ENCODE data around the gene DIP2C.
"Not testable (repeated sequence)": the region's sequence is repeated elsewhere in the genome, so short reads cannot be mapped to it uniquely, and the experiment has no call there.

Gene DIP2C

DNA sequence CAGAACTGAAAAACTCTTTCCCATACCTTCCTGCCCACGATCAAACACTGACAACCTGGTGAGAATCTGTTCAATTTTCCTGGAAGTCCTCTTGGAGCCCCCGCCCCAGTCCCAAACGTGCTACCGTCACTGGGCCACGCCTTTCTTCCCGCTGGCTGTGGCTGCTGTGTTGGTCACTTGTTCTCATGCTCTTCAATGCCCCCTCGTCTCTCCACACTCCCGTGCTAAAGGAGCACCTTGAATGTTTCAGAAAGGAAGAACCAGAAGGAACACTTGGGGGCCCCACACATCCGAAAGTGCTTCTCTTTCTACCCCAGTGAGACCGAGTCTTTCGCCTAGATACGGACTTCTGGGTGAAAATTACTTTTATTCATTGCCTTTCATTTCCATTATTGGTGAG lies 215.1 kb downstream of the DIP2C start:
- no peak for DNase-seq

DNA sequence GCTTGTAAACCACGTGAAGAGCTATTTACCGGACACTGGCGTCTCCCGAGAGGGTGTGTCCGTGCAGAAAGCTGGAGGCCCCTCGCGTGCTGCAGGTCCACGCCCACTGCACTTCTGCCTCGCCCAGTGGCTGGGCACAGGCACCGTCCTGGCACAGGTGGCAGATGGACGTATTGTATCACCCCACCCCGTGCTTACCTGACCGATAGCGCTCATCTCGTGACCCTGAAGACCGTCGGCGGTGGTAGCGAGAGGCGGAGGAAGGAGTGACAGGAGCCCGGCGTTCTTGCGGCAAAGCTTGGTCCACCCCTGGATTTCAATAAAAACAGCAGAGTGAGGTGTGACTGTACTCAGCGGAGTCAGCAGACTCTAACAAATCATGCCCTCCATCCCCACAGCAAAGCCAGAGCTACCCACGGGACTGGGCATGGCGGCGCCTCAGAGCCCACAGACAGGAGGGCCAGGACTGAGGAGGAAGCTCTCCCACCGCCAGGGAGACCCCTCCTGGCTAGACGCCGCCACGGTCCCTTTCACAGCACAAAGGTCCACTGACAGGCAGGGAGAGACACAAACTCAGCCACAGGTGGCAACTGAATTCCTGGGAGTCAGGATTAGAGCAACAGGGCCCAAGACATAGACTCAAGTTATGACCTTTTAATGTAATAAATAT lies 217.1 kb downstream of the DIP2C start:
- no peak for DNase-seq

DNA sequence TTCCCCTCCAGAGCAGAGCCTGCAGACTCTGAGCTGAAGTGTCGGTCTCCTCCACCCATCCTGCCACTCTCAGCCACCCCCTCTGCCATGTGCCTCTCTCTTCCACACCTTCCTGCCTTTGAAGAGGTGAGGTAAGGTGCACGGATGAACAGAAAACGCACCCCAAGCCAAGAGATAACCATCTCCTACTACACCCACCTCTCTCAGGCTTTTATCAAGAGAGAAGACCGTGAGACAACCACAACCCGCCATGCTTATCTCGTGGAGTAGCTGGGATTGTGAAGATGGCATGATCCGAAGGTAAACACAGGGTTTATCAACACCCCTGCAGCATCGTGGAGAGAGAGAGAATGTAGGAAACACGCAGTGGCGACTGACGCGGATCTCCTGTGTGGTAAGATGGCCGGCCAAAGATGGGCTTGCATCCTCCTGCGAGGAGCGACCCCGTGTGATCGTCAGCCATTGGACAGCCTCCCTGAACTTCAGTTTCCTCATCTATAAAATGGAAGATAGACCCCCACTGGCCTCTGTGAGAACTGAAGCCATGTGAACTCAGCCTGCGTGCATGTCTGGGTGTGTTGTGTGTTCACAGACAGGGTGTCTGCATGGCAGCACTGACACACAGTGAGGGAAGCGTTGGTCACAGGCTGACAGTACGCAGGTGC lies 219.0 kb downstream of the DIP2C start:
- peak in 1 of 2 experiments; percentile 16 for DNase-seq

DNA sequence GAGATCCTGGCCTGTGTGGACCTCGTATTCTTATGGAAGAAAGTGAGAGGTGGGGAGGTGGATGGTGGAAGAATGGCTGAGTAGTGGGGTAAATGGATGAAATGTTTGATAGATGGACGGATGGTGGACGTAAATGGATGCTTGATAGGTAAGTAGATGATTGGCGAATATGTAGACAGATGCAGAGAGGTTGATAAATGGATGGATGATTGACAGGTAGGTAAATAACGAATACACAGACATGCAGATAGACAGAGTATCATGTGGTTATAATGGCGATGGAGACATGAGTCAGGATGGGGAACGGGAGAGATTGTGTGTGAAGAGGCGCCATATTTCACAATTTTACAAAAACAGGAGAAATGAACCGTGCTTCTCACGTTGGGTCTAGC lies 219.5 kb downstream of the DIP2C start:
- no peak for DNase-seq

DNA sequence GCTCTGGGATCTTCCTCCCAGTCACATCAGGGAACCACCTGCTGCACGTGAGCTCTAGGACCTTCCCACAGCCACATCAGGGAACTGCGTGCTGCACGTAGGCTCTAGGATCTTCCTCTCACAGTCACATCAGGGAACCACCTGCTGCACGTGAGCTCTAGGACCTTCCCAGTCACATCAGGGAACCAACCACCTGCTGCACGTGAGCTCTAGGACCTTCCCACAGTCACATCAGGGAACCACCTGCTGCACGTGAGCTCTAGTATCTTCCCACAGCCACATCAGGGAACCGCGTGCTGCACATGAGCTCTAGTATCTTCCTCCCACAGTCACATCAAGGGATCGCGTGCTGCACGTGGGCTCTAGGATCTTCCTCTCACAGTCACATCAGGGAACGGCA lies 229.7 kb downstream of the DIP2C start:
- no peak for DNase-seq

DNA sequence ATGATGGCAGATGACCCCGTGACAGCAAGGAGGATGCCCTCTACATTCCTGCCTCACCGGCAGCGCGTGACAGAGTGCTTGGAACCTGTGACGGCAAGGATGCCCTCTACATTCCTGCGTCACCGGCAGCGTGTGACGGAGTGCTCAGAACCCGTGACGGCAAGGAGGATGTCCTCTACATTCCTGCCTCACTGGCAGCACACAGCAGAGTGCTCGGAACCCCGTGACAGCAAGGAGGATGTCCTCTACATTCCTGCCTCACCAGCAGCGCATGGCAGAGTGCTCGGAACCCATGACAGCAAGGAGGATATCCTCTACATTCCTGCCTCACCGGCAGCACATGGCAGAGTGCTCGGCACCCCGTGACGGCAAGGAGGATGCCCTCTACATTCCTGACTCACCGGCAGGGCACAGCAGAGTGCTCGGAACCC lies 231.0 kb downstream of the DIP2C start:
- no peak for DNase-seq

DNA sequence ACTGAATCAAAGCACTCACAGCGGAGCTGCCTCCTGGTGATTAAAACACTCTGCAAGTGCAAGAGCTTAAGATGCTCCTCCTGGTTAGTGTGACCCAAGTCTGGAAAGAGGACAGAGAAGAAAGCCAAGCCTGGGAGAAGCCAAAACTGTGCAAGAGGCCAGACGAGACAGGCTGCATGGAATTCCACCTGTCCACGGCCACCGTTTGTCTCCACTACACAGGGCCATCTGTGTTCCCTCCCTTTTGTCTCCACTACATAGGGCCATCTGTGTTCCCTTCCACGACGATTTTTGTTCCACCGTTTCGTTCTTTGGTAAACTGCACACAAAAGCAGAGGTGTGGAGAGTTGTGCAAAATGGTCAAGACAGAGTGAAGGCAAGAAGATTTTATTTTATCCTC lies 233.0 kb downstream of the DIP2C start:
- no peak for DNase-seq

DNA sequence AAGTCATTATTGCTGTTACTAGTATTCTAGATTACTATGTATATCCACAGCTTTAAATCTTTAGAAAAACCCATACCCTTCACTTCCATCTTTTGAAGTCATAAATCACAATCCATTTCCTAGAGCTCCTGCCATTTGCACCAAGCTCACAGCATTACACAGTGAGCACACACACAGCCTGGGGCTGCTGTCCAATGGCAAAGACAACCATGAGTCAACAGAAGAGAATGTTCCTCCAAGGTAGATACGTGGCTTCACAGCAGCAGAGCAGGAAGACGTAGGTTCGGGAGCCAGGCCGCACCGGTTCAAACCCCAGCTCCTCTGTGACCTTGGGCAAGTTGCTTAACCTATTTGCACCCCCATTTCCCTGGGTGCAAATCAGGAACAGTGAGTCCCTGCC lies 234.6 kb downstream of the DIP2C start:
- no peak for DNase-seq

DNA sequence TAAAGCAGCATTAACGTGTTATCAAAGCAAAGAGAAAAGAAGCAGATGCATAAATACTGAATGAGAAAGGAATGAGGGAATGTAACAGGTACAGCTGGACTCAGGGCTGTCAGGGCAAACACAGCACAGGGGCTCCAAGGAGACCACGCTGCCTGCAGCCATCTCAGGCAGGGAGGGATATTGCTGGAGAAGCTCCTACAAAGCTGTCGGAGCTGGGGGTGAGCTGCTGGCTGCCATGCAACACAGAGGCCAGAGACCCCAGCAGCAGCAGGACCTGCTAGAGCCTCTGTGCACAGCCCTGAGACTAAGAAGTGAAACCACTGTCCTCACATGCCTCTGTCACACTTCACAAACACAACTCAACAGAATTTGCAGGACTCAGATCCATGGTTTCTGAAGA lies 235.8 kb downstream of the DIP2C start:
- DNase-seq: no peak

DNA sequence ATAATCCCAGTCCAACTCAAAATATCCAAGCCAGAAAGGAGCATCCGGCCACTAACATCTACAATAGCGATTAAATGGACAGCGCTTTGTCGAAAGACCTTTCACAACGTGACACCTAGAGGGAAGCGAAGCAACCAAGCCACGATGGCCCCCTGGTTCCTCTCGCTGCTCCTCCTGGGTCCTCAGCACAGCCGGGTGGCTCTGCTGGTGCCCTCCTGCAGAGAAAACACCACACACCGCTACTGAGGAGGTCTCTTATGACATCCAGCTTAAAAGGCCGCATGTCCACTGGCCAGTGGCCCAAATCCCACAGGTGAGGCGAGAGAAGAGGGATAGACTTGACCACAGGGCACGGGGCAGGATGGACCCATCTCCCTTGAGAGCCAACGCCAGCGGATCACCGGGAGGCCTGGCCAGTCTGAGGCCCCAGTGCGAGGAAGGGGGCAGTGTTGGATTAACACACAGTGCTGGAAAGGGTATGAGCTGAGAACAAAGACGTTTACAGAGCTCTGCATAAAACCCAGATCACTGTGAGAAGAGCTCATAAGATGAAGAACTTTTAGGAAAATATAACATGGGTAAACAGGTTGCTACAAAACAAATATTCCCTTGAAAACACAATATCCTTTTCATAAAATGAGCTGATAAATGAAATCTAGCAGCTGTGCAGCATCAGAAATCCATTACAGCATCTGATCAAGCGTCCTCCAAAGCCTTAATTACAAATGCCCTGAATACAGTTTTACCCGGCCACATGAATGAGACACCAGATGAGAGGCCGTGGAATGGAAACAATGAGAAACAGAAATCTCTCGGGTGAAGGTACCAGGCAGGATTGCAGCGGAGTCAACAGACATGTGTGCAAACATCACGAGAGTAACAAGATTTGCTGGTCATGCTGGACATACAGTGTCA lies 236.7 kb downstream of the DIP2C start:
- DNase-seq: no peak

DNA sequence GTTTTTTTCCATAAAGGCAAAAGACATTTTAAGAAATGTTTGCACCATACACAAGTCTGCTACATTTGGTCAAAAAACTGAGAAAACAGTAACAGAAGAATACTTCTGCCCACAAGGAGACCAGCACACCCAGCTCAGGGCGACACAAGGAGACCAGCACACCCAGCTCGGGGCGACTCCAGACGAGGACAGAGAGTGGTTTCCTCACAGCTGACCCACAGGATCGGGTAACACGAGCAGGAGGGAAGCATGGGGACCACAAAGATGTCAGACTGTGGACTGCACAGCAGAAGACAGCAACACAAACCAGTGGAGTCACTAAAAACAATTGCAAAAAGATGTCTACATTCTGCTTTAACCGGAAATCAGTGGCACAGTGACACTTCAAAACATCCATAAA lies 237.6 kb downstream of the DIP2C start:
- DNase-seq: no peak

DNA sequence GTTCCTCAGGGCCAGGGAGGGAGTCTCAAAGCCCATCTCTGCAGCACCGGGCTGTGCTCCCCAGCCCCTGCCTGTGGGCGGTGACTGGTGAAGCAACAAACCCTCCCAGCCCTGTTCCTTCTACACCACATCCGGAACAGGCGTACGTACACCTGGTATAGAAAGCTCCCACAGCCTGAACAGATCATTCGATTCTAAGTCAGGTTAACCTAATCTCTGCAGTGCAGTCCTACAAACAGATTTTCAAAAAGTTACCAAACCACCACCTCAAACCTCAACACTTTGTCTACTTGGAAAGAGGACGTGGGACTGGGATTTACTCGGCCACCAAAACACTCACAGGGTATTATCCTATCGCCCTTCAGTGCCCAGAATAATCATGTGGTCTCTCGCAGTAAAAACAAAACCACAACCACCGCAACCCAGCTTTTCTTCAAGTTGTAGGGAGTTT lies 238.4 kb downstream of the DIP2C start:
- peak; percentile 35 to 64 for DNase-seq

DNA sequence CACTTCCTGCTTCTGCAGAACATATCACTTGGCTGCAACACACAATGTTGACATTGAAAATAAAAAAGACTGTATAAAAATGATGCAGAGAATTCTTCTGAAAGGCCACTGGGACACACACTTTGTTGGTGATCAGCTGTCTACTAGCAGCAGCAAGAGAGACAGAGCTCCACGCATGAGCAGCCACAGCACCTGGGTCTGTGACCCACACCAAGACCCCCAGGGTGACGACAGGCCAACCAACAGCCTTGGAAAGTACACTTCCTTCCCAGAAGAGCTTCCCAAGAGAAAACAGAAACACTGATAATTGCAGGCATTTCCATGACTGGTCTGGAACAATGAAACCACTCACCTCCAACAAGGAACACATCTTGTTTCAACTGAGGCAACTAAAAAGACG lies 239.0 kb downstream of the DIP2C start:
- DNase-seq: no peak

DNA sequence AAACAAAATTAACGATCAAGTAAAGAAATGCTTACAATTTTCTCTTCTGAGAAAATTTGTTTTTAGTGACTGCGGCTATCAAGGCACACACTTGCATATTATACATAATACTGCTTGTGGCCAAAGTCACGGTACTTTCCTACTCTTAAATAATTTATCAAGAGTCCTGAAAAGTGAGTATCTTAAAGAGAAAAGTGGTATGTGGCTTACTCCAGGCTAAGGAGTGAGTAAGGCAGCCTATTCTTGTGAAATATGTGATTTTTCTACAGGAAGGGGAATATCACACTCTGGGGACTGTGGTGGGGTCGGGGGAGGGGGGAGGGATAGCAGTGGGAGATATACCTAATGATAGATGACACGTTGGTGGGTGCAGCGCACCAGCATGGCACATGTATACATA lies 240.1 kb downstream of the DIP2C start:
- DNase-seq: not testable (repeated sequence)

DNA sequence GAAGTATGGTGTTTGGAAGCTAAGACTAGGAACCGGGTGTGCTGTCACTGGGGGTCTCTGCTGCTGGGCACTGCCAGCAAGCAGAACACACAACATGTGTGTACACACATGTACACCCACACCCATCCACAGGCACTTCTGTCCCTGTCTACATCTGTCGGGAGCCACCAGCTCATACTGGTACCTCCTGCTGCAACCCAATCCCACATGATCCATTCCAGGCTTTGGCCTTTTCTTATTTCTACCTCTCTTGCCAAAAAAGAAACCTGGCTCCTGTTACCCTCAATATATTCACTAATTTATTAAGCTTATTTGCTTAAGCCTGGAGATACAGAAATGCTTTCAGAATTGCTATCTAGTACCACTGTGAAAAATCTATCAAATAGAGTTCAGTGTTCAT lies 246.0 kb downstream of the DIP2C start:
- no peak for DNase-seq

DNA sequence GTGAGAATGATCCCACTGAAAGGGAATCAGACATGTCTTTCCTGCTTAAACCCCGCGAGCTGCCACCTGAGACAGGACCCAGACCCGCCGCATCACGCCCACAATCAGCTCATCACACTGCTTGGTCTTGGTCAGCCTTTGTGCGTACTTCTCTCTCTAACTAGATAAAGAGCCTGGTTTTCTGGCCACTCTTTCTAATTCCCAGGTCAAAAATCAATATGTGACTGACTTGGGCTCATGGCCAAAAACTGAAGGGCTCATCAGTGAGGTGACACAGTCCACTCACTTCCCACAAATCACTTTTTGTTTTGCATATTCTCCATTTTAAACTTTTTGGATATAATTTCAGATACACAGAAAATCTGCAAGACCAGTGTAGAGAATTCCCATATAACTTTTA lies 247.3 kb downstream of the DIP2C start:
- DNase-seq: no peak

DNA sequence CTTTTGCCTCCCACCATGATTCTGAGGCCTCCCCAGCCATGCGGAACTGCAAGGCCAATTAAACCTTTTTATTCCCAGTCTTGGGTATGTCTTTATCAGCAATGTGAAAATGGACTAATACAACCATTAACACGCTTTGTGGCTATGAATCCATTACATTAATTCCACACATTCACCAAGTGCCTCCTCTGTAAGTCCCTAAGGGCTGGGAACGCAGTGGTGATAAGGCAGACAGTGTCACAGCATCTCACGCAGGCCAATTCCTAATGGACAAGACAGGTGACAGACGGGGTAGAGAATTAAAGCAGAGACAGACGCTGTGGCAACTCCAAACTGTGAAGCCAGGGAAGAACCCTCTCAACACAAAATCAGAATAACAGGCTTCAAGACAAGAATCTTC lies 247.8 kb downstream of the DIP2C start:
- no peak for DNase-seq

DNA sequence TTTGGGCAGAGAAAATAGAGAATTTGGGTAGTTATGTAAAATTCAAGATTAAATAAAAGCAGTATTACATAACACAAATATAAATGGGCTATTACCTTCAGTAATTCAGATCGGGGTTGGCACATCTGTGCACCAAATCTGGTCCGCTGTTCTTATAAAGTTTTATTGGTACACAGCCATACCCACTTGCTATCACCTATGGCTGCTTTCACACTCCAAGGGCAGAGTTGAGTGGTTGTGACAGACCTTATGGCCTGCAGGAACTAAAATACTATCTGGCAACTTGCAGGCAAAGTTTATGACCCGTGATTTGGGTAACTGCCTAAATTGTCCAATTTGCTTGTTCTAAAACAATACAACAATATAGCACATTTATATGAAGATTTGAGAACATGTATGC lies 249.3 kb downstream of the DIP2C start:
- no peak for DNase-seq

DNA sequence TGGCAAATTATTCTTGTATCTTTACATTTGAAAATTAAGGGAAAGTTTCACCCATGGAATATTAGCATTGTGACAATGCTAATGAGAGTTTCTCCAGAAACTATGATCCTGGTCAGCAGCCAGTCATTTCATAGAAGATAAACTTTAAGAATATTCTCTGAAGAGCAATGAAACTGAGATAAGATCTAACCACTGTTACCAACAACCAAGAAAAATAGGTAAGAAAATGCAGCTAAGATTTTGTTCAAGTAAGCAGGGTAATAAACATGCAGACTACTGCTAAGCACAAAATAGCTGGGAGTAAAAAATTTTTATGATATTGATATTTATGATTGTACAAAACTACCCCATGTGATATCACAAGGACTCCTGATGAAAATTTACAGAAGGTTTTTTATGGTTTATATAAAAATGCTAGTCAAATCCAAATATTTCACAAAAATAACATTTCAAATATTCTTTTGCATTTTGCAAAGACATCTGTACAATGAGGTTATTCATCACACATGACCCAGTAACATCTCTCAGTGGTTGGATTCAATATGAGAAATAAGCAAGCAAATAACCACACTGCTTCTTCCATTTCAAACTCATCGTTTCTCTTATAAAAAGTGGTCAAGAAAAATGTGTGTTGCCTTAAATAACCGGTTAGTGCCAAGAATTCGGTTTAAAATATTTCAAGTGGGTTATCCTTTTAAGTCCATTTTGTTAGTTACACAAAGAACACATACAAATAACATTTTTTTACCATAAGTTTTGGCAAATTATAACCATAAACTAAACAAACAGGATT lies 251.6 kb downstream of the DIP2C start:
- DNase-seq: no peak

DNA sequence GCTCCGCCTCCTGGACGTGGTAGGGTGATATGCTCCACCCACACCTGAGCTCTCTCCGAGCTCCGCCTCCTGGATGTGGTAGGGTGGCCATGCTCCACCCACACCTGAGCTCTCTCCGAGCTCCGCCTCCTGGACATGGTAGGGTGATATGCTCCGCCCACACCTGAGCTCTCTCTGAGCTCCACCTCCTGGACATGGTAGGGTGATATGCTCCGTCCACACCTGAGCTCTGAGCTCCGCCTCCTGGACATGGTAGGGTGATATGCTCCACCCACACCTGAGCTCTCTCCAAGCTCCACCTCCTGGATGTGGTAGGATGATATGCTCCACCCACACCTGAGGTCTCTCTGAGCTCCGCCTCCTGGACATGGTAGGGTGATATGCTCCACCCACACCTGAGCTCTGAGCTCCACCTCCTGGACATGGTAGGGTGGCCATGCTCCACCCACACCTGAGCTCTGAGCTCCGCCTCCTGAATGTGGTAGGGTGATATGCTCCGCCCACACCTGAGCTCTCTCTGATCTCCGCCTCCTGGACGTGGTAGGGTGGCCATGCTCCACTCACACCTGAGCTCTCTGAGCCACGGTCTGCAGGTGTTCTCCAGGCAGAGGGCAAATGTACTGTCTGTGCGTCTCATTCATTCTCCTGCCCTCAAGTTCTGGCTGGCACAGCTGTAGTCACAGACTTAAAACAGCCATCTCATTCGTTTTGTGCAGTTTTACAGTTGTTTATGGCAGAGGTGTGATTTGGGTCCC lies 252.4 kb downstream of the DIP2C start:
- no peak for DNase-seq

DNA sequence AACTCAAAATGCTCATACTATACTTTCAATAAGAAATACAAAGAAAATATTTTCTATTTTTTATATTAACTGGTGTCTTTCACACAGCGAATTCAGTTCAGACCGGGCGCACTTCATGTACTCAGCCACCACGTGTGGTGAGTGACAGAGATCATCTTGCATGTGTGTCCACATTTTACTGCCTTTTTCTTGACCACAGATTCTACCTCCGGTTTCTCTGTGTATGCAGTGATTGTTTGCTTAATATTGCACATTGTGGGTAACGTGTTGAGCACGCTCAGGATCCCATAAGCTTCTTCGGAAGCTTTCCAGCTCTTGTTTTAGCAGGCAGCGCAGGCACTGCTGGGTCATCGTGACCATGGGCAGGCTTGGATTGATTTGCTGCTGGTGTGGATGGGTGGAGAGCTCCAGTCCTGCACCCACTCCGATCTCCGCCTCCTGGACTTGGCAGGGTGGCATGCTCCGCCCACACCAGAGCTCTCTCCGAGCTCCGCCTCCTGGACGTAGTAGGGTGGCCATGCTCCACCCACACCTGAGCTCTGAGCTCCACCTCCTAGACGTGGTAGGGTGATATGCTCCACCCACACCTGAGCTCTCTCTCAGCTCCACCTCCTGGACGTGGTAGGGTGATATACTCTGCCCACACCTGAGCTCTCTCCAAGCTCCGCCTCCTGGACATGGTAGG lies 253.3 kb downstream of the DIP2C start:
- DNase-seq: no peak

DNA sequence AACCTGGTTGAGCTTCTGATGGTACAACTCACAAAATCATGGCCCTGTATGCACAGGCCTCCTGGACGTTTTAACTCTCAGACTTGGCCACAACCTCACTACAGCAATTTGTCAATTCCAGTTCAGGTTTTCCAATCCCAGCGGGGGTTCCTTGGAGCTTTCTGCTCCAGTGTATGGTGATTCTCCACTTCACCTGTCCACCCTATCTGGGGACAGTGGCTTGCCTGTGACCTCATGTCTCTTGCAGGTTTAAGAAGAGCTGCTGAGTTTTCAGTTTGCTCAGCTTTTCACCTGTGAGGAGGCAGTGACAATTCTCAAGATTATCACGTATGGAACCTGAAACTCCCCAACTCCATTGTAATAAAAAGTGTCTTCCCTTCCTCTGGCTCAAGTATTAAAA lies 254.1 kb downstream of the DIP2C start:
- DNase-seq: no peak
